Endothelial cell of umbilical vein (primary cell): ENCODE results near the gene CTTN.

ENCODE experiments used
- TF ChIP-seq, protein P1 (sequence below), 2 donors: IDR thresholded peaks; 1 replicate in 1 of 2; 2 replicates in 1 of 2; pipeline ENCODE4 v1.5.1; 2011; ENCODE audit warnings: low read length in 2 of 2, mild to moderate bottlenecking in 2 of 2, moderate library complexity in 2 of 2, control low read depth in 1 of 2, inconsistent platforms in 1 of 2, low read depth in 1 of 2; ENCODE audit not compliant: insufficient read depth in 1 of 2; ENCODE audit errors: extremely low read depth in 1 of 2
- TF ChIP-seq, protein P2 (sequence below): IDR thresholded peaks from 2 replicates; pipeline ENCODE4 v1.6.1; 2011; ENCODE audit not compliant: insufficient read depth, insufficient read length

DNA sequence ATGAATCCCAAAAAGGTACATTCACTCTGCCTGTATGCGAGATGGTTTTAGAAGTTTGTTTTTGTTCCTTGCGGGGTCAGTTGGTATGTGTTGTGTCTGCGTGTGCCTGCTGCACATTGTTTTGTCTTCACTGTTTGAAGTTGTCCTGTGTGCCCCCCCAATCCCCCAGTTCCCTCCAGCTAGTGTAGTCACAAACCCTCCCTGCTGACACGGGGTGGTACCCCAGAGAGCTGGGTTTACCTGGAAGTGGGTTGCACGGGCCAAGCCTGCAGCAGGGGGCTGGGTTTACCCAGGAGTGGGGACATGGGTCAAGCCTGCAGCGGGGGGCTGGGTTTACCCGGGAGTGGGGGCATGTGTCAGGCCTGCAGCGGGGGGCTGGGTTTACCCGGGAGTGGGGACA lies 22.2 kb downstream of the CTTN start:
- TF ChIP-seq, protein P1, sequence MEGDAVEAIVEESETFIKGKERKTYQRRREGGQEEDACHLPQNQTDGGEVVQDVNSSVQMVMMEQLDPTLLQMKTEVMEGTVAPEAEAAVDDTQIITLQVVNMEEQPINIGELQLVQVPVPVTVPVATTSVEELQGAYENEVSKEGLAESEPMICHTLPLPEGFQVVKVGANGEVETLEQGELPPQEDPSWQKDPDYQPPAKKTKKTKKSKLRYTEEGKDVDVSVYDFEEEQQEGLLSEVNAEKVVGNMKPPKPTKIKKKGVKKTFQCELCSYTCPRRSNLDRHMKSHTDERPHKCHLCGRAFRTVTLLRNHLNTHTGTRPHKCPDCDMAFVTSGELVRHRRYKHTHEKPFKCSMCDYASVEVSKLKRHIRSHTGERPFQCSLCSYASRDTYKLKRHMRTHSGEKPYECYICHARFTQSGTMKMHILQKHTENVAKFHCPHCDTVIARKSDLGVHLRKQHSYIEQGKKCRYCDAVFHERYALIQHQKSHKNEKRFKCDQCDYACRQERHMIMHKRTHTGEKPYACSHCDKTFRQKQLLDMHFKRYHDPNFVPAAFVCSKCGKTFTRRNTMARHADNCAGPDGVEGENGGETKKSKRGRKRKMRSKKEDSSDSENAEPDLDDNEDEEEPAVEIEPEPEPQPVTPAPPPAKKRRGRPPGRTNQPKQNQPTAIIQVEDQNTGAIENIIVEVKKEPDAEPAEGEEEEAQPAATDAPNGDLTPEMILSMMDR (IDR thresholded peaks at IDR 0.05; ENCODE audit: extremely low read depth in 1 of 2, insufficient read depth in 1 of 2, low read depth in 1 of 2, low read length in 2 of 2), result no peak
- TF ChIP-seq, protein P2, sequence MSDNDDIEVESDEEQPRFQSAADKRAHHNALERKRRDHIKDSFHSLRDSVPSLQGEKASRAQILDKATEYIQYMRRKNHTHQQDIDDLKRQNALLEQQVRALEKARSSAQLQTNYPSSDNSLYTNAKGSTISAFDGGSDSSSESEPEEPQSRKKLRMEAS, result no peak
